Activated CD8-positive, alpha-beta T cell treated with anti-CD3 and anti-CD28 coated beads, Interleukin-2, amount 10 ng/mL, durations not matched to agents 7 days and 5 days (primary cell): ENCODE results near the gene RMI2. TPM values are rescaled to one million over a fixed set of nuclear protein-coding genes. Genes with fewer than 3 reads are reported as not detected.

ENCODE experiments used
- ATAC-seq: fragments of 150-1000 bp; cut with Tn5 transposase; one replicate; pipeline ENCODE4 v1.10.0; 2021; ENCODE audit warnings: moderate library complexity
- CTCF ChIA-PET: fragments of 350-600 bp; sonication (Branson Sonifier 250); formaldehyde crosslinking; loops from one replicate; lab custom pipeline; 2021; ENCODE audit warnings: antibody characterized with exemption; lab: Charles Lee
- POLR2A ChIA-PET: fragments of 350-600 bp; sonication (Branson Sonifier 250); formaldehyde crosslinking; loops from one replicate; lab custom pipeline; 2021; ENCODE audit warnings: antibody characterized with exemption; lab: Charles Lee
- DNase-seq: peaks from one replicate; pipeline ENCODE4 v3.0.0-alpha.2; 2020
- H3K27ac Mint-ChIP-seq: one replicate; pipeline ENCODE4 v1.8.0; 2021; ENCODE audit warnings: mild to moderate bottlenecking, mixed read lengths
- H3K27me3 Mint-ChIP-seq: one replicate; pipeline ENCODE4 v1.8.0; 2021; ENCODE audit warnings: low read depth, mixed read lengths
- H3K36me3 Mint-ChIP-seq: one replicate; pipeline ENCODE4 v1.8.0; 2021; ENCODE audit warnings: low read depth, mixed read lengths
- H3K4me1 Mint-ChIP-seq: one replicate; pipeline ENCODE4 v1.8.0; 2021; ENCODE audit warnings: low read depth, mixed read lengths
- H3K4me3 Mint-ChIP-seq: one replicate; pipeline ENCODE4 v1.8.0; 2021; ENCODE audit warnings: mild to moderate bottlenecking, mixed read lengths
- H3K9me3 Mint-ChIP-seq: one replicate; pipeline ENCODE4 v1.8.0; 2022; ENCODE audit warnings: mixed read lengths; ENCODE audit not compliant: insufficient read depth
- total RNA-seq, 2 experiments: library from RNA; stranded (reverse); gene quantifications; one replicate each; pipeline ENCODE4 v1.2.3, GENCODE V29; 2021

Gene RMI2
- total RNA-seq, 2 experiments from 2014 or later: 65.6 to 67.0 TPM

DNA sequence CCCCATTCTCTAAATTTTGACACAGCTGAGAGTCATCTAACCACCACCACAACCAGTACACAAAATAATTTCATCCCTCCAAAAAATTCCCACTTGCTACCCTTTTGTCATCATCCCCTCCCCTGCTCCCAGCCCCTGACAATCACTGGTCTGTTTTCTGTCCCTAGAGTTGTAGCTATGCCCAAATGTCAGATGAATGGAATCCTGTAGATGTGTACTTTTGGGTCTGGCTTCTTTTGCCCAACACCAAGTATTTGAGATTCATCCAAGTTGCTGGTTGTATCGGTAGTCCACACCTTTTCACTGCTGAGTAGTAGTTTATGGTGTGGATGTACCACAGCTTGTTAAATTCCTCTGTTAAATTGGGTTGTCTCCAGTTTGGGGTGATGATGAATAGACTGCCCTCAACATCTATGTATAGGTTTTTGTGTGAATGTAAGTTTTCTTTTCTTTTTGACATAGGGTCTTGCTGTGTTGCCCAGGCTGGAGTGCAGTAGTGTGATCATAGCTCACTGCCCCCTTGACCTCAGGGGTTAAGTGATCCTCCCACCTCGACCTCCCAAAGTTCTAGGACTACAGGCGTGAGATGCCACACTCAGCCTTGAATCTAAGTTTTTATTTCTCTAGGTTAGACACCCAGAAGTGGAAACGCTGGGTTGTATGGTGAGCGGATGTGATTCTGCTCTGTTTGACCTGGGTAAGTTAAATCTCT is 14.6 kb upstream of the RMI2 start:
- peak overlapping the region; percentile 11 for H3K27ac Mint-ChIP-seq
- ChIA-PET POLR2A (interaction anchor here (0.6 kb wide), 1 partner anchor 67 kb away, joined by 3 read pairs; no protein-coding TSS in a partner anchor), CTCF (interaction anchor here (1.0 to 3.6 kb wide), 7 partner anchors 22 to 75 kb away, joined by 3 to 12 read pairs (median 4); partner anchors contain the start of gene SOCS1)
- DNase-seq (no peak), ATAC-seq (no peak)
- H3K4me3 Mint-ChIP-seq: no peak overlapping the region
- H3K27me3 Mint-ChIP-seq: no peaks in the 10 kb centered on the region
- no peaks in the 10 kb centered on the region for H3K9me3 Mint-ChIP-seq
- peaks cover 50% of the 10 kb centered on the region for H3K4me1 Mint-ChIP-seq
- H3K36me3 Mint-ChIP-seq: peaks cover 7% of the 10 kb centered on the region

DNA sequence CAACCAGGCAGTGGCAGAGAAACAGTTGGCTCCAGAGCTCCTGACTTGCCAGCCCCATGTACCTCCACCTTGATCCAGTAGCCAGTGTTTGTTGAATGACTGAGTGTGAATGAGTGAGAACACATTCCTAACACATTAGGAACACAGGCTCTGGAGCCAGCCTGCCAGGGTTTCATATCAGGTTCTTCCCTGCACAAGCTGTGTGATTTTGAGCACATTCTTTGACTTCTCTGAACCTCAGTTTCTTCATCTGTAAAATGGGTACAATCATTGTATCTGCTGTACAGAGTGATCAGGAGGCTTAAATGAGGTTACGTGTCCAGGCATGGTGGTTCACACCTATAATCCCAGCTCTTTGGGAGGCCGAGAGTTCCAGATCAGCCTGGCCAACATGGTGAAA is 13.3 kb upstream of the RMI2 start:
- ChIA-PET POLR2A (interaction anchor here (1.3 kb wide), 1 partner anchor 21 kb away, joined by 3 read pairs; no protein-coding TSS in a partner anchor), CTCF (no interaction called here)
- ATAC-seq: no peak
- no peaks in the 10 kb centered on the region for H3K27me3 Mint-ChIP-seq
- no peaks in the 10 kb centered on the region for H3K9me3 Mint-ChIP-seq
- peaks cover 4% of the 10 kb centered on the region for H3K36me3 Mint-ChIP-seq
- H3K4me3 Mint-ChIP-seq: no peak overlapping the region
- no peak overlapping the region for H3K27ac Mint-ChIP-seq
- no peak for DNase-seq
- H3K4me1 Mint-ChIP-seq: peaks cover 40% of the 10 kb centered on the region

DNA sequence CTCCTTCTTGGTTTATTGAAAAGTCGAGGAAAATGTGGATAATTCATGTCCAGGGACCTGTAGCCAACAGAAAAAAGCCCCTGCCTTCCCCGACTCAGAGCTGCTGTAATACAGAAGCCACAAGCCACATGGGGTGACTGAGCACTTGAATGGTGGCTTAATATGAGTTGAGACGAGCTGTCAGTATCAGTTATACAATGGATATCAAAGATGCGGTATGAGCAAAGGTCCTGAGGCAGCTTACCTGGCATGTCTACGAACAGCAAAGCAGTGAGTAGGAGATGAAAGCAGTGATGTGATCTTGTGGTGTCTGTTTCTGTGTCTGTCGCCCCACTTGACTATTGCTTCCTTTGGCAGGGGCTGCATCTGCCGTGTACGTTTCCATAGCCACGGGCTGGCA is 12.2 kb upstream of the RMI2 start:
- Mint-ChIP-seq H3K4me1 (peaks cover 29% of the 10 kb centered on the region), H3K4me3 (no peak overlapping the region), H3K9me3 (no peaks in the 10 kb centered on the region), H3K27ac (no peak overlapping the region), H3K27me3 (no peaks in the 10 kb centered on the region), H3K36me3 (no peaks in the 10 kb centered on the region)
- ATAC-seq: no peak
- CTCF ChIA-PET: interaction anchor here (1.1 kb wide), 1 partner anchor 379 kb away, joined by 3 read pairs; no protein-coding TSS in a partner anchor
- DNase-seq: no peak
- POLR2A ChIA-PET: interaction anchor here (1.0 to 1.6 kb wide), 3 partner anchors 14 to 450 kb away, joined by 3 to 8 read pairs (median 4); no protein-coding TSS in a partner anchor

DNA sequence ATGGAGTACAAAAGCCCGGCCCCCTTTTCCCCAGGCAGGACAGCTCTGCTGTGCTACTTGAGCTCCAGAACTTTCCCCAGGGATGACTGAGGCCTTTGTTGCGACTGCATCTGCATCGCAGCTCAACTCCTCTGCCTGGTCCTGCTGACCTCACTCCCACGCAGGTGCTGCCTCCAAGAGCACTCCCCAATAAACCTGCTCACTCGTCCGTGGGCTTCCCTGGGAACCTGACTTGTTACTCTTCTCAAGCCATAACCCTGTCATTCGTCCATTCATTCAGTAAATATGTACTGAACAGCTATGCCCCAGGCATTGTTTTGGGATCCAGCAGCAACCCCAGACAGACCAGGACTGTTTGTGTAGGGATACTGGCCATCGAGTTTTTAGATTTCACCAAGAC is 11.6 kb upstream of the RMI2 start:
- Mint-ChIP-seq H3K27me3 (no peaks in the 10 kb centered on the region), H3K4me1 (peaks cover 22% of the 10 kb centered on the region), H3K4me3 (no peak overlapping the region), H3K36me3 (no peaks in the 10 kb centered on the region), H3K9me3 (no peaks in the 10 kb centered on the region), H3K27ac (no peak overlapping the region)
- DNase-seq (no peak), ATAC-seq (no peak)
- POLR2A ChIA-PET: interaction anchor here (1.6 kb wide), 1 partner anchor 15 kb away, joined by 8 read pairs; no protein-coding TSS in a partner anchor
- CTCF ChIA-PET: interaction anchor here (1.1 kb wide), 1 partner anchor 380 kb away, joined by 3 read pairs; no protein-coding TSS in a partner anchor

DNA sequence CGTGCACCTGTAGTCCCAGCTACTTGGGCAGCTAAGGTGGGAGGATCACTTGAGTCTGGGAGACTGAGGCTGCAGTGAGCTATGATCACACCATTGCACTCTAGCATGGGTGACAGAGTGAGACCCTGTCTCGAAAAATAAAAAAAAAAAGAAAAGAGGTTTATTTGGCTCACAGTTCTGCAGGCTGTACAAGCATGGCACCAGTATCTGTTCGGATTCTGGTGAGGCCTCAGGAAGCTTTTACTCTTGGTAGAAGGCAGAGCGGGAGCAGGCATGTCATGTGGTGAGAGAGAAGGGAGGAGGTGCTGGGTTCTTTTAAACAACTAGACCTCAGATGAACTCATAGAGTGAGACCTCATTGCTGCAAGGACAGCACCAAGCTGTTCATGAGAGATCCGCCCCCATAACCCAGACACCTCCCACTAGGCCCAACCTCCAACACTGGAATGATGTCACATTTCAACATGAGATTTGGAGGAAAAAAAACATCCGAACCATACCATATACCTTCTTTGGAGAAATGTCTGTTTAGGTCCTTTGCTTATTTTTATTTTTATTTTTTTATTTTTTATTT is 10.3 kb upstream of the RMI2 start:
- no peak for ATAC-seq
- Mint-ChIP-seq H3K27me3 (no peaks in the 10 kb centered on the region), H3K36me3 (no peaks in the 10 kb centered on the region), H3K27ac (no peak overlapping the region), H3K4me3 (no peak overlapping the region), H3K4me1 (peaks cover 10% of the 10 kb centered on the region), H3K9me3 (no peaks in the 10 kb centered on the region)
- DNase-seq: no peak
- ChIA-PET POLR2A (interaction anchor here (1.3 kb wide), 1 partner anchor 78 kb away, joined by 3 read pairs; no protein-coding TSS in a partner anchor), CTCF (no interaction called here)

DNA sequence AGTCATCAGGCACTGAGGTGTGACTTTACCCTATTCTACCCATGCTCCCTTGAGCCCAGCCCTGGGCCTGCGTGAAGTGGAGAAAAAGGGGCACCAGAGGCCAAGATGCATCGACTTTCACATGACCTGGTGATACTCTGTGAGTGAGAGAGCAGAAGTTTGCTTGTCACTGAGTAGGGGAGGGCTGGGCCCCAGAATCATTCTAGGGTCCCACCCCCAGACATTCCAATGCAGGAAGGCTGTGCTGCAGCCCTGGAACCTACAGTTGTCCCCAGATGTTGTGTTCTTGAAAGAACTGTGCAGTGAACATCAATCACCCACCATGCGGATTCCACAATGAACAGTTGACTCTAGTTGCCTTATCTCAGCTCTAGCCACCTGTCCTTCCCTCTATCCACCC is 6.2 kb upstream of the RMI2 start:
- DNase-seq: no peak
- Mint-ChIP-seq H3K4me3 (no peak overlapping the region), H3K9me3 (no peaks in the 10 kb centered on the region), H3K4me1 (peaks cover 22% of the 10 kb centered on the region), H3K27me3 (no peaks in the 10 kb centered on the region), H3K27ac (no peak overlapping the region), H3K36me3 (peaks cover 3% of the 10 kb centered on the region)
- ChIA-PET POLR2A (no interaction called here), CTCF (no interaction called here)
- no peak for ATAC-seq

DNA sequence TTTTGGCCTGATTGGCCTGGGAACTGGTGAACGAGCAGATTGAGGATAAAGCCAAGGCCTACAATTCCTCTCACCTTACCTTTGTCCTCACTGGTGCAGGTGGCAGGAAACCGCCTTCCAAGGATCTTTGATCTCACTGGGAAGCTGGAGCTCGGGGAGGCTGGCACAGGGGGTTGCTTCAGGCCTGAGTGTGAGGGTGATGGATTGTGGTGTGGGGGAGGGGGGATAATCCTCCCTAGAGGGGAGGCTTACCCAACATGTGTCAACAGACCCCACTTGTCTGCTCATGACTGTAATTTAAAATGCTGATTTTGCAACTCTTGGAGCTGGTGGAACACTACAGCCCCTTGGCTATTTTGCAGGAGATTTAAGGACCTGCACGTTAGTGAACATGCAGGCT is 4.5 kb upstream of the RMI2 start:
- ATAC-seq (no peak), DNase-seq (no peak)
- ChIA-PET POLR2A (no interaction called here), CTCF (interaction anchor here (0.7 to 0.9 kb wide), 2 partner anchors 31 to 175 kb away, joined by 3 to 4 read pairs; no protein-coding TSS in a partner anchor)
- no peak overlapping the region for H3K4me3 Mint-ChIP-seq
- no peaks in the 10 kb centered on the region for H3K9me3 Mint-ChIP-seq
- H3K27ac Mint-ChIP-seq: no peak overlapping the region
- no peaks in the 10 kb centered on the region for H3K27me3 Mint-ChIP-seq
- peaks cover 3% of the 10 kb centered on the region for H3K36me3 Mint-ChIP-seq
- H3K4me1 Mint-ChIP-seq: peaks cover 30% of the 10 kb centered on the region

DNA sequence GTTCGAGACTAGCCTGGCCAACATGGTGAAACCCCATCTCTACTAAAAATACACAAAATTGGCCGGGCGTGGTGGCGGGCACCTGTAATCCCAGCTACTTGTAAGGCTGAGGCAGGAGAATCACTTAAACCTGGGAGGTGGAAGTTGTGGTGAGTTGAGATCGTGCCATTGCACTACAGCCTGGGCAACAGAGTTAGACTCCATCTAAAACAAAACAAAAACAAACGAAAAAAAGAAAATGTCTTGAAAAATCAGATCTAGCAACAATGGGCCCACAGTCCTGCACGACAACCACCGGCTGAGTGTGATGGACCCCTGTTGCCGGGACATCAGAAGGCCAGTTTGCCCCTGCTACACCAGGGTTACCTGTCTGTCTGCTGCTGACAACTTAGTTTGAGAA is 3.9 kb upstream of the RMI2 start:
- POLR2A ChIA-PET: no interaction called here
- CTCF ChIA-PET: interaction anchor here (0.9 kb wide), 1 partner anchor 30 kb away, joined by 4 read pairs; no protein-coding TSS in a partner anchor
- Mint-ChIP-seq H3K27me3 (no peaks in the 10 kb centered on the region), H3K4me1 (peaks cover 30% of the 10 kb centered on the region), H3K36me3 (peaks cover 4% of the 10 kb centered on the region), H3K9me3 (no peaks in the 10 kb centered on the region), H3K27ac (no peak overlapping the region), H3K4me3 (no peak overlapping the region)
- ATAC-seq (no peak), DNase-seq (no peak)

DNA sequence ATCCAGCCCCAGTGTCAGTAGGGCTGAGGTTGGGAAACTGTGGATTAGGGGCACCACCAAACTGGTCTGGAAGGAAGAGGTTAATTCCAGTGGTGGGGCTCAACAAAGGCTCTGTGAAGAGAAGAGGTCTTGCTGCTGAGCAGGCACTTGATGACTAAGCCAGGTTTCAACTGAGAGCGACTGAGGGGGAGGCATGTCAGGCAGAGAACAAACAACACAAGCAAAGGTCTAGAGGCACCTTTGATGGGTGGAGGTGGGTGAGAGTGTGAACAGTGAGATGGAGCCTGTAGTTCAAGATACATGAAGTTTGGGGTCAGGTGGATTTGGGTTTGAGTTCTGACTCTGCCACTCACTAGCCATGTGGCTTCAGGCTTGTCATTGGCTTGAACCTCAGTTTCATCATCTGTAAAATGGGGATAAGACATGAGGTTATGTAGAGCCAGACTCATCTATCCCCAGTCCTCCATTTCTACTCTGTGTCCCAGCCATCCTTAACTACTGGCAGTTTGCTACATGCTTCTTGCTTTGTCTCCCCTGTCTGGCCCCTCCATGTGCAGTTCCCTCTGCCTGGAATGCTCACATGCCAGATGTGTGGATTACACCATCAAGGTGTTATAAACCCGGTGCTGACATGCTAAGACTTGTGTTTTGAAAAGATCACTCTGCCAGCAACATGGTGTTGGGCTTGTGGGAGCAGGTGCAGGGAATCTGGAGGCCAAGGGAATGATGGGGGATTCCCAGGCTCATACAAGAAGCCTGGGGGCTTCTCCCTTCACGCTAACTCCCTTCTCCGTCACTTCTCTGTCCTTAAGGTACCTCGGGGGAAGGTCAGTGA is 3.0 kb upstream of the RMI2 start:
- Mint-ChIP-seq H3K4me1 (peaks cover 39% of the 10 kb centered on the region), H3K27ac (peak overlapping the region; percentile 17), H3K36me3 (peaks cover 11% of the 10 kb centered on the region), H3K4me3 (no peak overlapping the region), H3K9me3 (no peaks in the 10 kb centered on the region), H3K27me3 (no peaks in the 10 kb centered on the region)
- CTCF ChIA-PET: no interaction called here
- POLR2A ChIA-PET: no interaction called here
- ATAC-seq (no peak), DNase-seq (no peak)

DNA sequence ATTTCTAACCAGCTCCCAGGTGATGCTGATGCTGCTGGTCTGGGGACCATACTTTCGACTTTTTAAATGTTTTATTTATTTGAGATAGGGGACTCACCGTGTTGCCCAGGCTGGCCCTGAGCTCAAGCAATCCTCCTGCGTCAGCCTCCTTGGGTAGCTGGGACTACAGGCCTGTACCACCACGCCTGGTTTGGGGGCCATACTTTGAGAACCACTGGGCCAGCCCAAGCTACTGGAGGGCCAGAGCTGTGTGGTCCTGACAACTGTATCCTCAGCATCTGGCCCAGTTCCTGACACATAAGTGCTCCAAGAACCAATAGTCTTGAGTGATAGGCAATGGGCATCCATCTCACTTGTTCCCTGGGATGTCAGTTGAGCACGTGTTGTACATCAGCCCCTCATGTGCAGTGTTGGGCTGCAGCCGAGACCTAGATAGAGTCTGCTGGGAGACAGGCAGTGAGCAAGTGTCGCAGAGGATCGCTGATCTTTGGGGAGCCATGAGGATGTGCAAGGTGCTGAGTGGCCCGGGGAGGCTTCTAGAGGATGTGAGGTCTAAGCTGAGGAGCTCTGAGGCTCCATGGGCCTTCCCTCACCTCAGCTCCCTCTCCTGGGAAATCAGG is 1.6 kb downstream of the RMI2 start:
- Mint-ChIP-seq H3K4me3 (peak overlapping the region; percentile 94), H3K4me1 (peaks cover 75% of the 10 kb centered on the region), H3K27me3 (no peaks in the 10 kb centered on the region), H3K9me3 (no peaks in the 10 kb centered on the region), H3K27ac (peak overlapping the region; percentile 16), H3K36me3 (peaks cover 46% of the 10 kb centered on the region)
- DNase-seq (no peak), ATAC-seq (no peak)
- ChIA-PET CTCF (interaction anchor here (0.8 to 1.8 kb wide), 6 partner anchors 8 to 383 kb away, joined by 3 to 5 read pairs (median 3); no protein-coding TSS in a partner anchor), POLR2A (interaction anchor here (0.9 to 2.2 kb wide), 3 partner anchors 8 to 91 kb away, joined by 4 to 11 read pairs (median 9); partner anchors contain the start of gene SOCS1)

DNA sequence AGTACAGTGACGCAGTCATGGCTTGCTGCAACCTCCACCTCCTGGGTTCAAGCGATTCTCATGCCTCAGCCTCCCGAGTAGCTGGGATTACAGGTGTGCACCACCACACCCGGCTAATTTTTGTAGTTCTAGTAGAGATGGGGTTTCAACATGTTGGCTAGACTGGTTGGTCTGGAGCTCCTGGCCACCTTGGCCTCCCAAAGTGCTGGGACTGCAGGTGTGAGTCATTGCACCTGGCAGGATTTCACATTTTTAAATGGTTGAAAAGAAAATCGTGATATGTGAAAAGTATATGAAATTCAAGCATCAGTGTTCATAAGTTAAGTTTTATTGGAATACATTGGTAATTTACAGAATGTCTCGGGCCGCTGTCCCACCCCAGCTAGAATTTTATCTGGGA is 2.6 kb downstream of the RMI2 start:
- Mint-ChIP-seq H3K27me3 (no peaks in the 10 kb centered on the region), H3K4me1 (peaks cover 70% of the 10 kb centered on the region), H3K9me3 (no peaks in the 10 kb centered on the region), H3K27ac (no peak overlapping the region), H3K36me3 (peaks cover 51% of the 10 kb centered on the region), H3K4me3 (no peak overlapping the region)
- CTCF ChIA-PET: interaction anchor here (1.2 to 1.8 kb wide), 3 partner anchors 8 to 384 kb away, joined by 4 to 5 read pairs (median 5); no protein-coding TSS in a partner anchor
- ATAC-seq (no peak), DNase-seq (no peak)
- POLR2A ChIA-PET: interaction anchor here (2.2 kb wide), 1 partner anchor 92 kb away, joined by 11 read pairs; the partner anchor contains the start of gene SOCS1
